Measurements from ENCODE around the gene SIAH3.
"Not testable (repeated sequence)": the region's sequence is repeated elsewhere in the genome, so short reads cannot be mapped to it uniquely, and the experiment has no call there.

SIAH3 gene

GRCh38 chr13:45779901-45780300, 71.7 kb downstream of the SIAH3 start:
- no peak for DNase-seq

GRCh38 chr13:45778882-45779281, 72.7 kb downstream of the SIAH3 start:
- no peak for DNase-seq

GRCh38 chr13:45776748-45777147, 74.8 kb downstream of the SIAH3 start:
- no peak for DNase-seq

- no peak for DNase-seq
Measured at GRCh38 chr13:45775401-45775963, 76.1 kb downstream of the SIAH3 start.

GRCh38 chr13:45773944-45774343, 77.6 kb downstream of the SIAH3 start:
- DNase-seq = no peak

- DNase-seq = no peak
Measured at GRCh38 chr13:45773236-45773635, 78.3 kb downstream of the SIAH3 start.

GRCh38 chr13:45770886-45771285, 80.7 kb downstream of the SIAH3 start:
- no peak for DNase-seq

- DNase-seq = no peak
Measured at GRCh38 chr13:45768656-45769479, 82.7 kb downstream of the SIAH3 start.

- DNase-seq = no peak
Measured at GRCh38 chr13:45765464-45765863, 86.1 kb downstream of the SIAH3 start.

GRCh38 chr13:45763419-45763818, 88.1 kb downstream of the SIAH3 start:
- DNase-seq = no peak

- not testable (repeated sequence) for DNase-seq
Measured at GRCh38 chr13:45757589-45757988, 94.0 kb downstream of the SIAH3 start.

GRCh38 chr13:45756498-45756897, 95.1 kb downstream of the SIAH3 start:
- DNase-seq = not testable (repeated sequence)

GRCh38 chr13:45752510-45752909, 99.0 kb downstream of the SIAH3 start:
- no peak for DNase-seq

- no peak for DNase-seq
Measured at GRCh38 chr13:45751885-45752284, 99.7 kb downstream of the SIAH3 start.

- DNase-seq = no peak
Measured at GRCh38 chr13:45750566-45750965, 101.0 kb downstream of the SIAH3 start.

- DNase-seq = no peak
Measured at GRCh38 chr13:45748941-45749759, 102.4 kb downstream of the SIAH3 start.

- DNase-seq = no peak
Measured at GRCh38 chr13:45747071-45747470, 104.5 kb downstream of the SIAH3 start.

GRCh38 chr13:45744979-45745378, 106.6 kb downstream of the SIAH3 start:
- DNase-seq = no peak

- no peak for DNase-seq
Measured at GRCh38 chr13:45742985-45743384, 108.6 kb downstream of the SIAH3 start.

GRCh38 chr13:45737571-45738017, 114.0 kb downstream of the SIAH3 start:
- no peak for DNase-seq

GRCh38 chr13:45733361-45733760, 118.2 kb downstream of the SIAH3 start:
- no peak for DNase-seq

- DNase-seq = no peak
Measured at GRCh38 chr13:45732916-45733315, 118.6 kb downstream of the SIAH3 start.

- DNase-seq = no peak
Measured at GRCh38 chr13:45731455-45731854, 120.1 kb downstream of the SIAH3 start.

GRCh38 chr13:45728759-45729158, 122.8 kb downstream of the SIAH3 start:
- DNase-seq = no peak

Data from NCI-H226 (cell line).